ENCODE results near the gene CHD3.

Gene CHD3

DNA sequence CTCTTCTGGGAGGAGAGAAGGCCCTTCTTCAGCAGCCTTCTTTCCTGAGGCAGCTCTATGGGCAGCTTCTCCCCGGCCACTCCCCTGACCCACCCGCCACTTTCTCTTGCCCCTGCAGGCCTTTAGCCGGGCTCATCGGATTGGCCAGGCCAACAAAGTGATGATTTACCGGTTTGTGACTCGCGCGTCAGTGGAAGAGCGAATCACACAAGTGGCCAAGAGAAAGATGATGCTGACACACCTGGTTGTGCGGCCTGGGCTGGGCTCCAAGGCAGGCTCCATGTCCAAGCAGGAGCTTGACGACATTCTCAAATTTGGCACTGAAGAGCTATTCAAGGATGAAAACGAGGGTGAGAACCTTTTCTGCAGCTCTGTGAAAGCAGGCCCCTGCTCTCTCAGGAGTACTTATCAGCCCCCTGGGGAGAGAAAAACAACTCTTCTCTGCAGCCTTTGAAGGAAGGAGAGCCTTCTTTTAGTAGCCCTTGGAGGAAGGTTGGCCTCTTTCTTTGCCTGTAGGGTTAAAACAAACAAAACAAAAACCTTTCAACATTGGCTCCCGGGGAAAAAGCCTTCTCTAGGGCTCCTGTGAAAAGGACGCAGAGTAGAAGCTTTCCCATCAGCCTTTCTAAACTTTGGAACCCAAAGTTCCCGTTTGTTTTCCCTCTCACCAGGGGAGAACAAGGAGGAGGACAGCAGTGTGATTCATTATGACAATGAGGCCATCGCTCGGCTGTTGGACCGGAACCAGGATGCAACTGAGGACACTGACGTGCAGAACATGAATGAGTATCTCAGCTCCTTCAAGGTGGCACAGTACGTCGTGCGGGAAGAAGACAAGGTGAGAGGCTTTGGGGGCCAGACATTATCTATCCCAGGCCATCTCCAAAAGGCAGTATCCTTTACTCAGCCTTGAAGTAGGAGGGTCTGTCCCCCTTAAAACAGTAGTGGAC, 14.8 kb downstream of the CHD3 start:
- DNase-seq, result no peak

DNA sequence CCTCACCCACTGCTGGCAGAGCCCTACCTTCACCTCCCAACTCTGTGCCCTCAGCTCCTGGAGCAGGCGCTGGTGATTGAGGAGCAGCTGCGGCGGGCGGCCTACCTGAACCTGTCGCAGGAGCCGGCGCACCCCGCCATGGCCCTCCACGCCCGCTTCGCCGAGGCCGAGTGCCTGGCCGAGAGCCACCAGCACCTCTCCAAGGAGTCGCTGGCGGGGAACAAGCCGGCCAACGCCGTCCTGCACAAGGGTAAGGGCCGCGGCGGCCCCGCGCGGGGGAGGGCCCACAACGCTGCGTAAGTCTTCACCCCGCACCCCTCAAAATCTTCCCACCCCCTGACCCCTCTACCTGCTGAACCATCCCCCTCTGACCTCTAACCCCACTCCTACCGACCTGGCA, 20.5 kb downstream of the CHD3 start:
- no peak for DNase-seq

DNA sequence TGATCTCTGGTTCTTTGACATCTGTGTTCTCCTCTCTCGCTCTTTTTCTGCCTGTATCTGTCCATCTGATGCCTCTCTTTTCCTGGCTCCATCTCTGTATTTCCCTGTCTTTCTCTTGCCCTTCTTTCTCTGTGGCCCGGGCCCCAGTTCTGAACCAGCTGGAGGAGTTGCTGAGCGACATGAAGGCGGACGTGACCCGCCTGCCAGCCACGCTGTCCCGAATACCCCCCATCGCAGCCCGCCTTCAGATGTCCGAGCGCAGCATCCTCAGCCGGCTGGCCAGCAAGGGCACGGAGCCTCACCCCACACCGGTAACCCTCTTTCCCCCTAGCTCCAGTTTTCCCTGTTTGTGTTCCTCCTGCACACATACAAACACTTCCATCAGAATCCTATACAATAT, 21.7 kb downstream of the CHD3 start:
- no peak for DNase-seq

DNA sequence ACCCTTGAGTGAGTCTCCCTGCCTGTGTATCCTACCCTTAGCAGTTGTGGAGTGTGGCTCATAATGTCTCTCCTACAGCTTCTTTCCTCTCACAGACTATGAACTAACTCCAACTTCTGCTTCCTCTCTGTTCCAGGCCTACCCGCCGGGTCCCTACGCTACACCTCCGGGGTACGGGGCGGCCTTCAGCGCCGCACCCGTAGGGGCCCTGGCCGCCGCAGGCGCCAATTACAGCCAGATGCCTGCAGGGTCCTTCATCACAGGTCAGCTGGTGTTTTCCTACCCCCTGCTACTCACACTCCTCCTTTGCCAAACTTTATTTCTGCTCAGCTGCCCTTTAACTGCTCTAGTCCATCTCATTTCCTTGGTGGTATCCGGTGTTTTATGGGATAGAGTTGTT, 22.1 kb downstream of the CHD3 start:
- no peak for DNase-seq

DNA sequence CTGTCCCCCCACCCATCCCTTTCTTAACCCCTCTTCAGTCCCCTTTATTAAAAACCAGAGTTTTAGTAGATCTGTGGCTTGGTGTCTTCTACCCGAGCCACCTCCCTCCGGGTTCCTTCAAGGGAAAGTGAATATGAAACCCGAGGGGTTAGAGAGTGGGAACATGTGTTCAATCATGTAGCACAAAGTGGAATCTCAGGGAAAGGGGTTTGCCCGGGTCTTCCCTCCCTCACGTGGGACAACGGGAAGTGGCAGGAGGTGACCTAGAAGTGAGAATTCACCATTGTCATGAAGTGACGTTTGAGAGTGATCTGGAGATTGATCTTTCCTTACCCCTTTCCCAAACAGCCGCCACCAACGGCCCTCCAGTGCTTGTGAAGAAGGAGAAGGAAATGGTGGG, 22.5 kb downstream of the CHD3 start:
- DNase-seq, result no peak

DNA sequence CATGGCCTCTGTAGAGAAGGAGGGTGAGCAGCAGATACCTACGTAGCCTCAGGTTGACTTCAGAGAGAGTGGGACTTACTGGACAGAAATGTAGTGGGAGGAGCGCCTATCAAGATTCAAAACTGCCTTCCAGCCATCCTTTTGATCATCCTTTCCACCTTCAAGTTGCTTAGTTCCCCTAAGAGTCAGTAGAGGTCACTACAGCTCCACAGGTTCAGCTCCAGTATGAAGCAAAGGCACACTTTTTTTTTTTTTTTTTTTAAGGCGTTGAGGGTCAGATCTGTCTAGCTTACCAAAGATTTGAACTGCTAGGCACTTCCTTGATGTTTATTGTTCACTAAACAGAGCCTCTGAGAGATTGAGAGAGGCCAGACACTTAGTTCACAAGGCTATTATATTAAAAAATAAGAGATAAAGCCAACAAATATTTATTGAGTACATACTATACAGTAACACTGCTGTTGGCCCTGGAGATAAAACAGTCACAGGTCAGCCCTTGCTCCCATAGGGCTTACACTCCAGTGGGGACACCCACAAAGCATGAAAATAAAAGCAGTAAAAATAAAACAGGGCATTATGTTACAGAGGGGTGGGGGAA, 24.4 kb downstream of the CHD3 start:
- peak; percentile 79 for DNase-seq

DNA sequence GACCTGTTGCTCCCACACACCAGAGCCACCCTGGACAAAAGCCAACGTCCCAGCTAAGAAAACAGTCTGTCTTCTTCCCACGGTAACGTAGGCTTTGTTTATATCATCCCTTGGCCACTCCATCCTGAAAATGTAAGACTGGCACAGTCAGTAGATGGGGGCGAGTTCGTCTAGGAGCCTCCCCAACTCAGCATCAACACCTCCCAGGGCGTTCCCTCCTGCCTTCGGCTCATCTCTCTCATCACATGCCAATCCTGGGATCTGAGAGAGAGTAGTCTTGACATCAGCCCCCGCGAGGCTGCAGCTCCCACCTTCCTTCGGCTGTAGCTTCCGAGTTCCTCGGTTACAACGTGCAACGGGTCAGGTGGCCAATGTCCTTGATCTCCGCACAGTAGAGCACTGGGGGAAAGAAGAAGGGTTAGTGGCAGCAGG, 26.6 kb downstream of the CHD3 start:
- DNase-seq, result no peak

DNA sequence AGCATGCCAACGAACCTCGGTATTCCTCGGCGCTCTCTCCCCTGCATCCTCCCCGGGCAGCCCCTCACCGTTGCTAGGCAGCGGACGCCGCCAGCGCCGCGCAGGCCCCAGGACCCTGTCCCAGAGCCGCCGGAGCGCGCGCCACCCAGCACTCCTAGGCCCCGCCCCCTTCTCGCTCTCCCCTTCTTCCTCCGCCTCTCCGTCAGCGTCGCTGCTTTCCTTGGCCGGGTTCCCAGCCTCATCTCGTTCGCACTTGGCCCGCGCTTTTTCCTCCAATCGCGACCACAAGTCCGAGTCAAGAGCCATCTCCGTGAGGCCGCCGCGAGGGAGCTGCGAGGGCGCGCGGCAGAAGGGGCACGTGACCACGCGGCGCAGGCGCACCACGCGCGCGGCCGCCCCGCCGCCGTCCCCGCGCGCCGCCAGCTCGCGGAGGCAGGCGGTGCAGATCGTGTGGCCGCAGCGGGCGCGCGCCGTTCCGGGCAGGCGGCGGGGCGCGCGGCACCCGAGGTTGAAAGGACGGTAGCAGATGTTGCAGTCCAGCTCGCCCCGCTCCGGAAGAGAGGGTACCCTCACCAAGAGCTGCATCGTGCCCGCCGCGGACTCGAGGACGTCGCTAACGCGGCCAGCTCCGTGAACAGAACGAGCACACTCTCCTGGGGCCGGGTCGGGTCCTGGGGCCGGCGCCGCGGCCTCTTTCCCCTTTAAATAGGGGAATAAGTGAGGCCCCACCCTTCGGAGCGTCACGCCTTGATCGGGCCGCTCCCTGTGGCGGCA, 27.2 kb downstream of the CHD3 start, which contains the start of gene RNF227:
Gene RNF227 (minus strand): TSS at position 679 of the 774 bp plus-strand sequence. CDS start 94 bp downstream, at position 585.
- DNase-seq, result peak; percentile 89

DNA sequence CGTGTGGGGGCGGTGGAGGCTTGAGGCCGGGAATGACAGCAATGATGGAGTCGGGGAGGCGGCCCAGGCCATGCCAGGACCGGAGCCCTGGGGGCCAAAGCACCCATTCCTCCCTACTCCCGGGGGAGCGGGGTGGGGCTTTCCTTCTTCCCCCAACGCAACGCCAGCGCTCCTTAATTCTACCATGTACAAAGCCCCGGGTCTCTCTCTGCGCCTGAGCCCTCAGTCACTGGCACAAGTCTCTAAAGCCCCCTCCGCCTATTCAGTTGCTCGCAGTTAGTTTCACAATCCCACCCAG, 27.7 kb downstream of the CHD3 start:
- DNase-seq, result no peak

DNA sequence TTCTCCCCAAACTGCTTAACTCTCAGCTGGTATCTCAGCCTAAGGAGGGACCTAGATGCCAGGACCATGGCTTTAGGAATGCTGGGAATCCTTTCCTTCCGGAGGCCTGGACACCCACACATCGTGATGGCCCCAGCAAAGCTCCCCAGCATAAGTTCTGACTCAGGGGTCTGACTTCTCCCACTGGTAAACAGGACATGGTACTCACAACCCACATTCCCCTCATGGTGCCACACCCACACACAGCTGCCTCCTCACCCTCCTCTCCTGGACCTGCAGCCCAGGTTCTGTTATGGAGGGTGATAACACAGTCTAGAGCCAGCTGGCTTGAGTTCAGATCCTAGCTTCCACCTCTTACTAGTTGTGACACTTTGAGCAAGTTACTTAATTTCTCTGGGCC, 28.2 kb downstream of the CHD3 start:
- no peak for DNase-seq

DNA sequence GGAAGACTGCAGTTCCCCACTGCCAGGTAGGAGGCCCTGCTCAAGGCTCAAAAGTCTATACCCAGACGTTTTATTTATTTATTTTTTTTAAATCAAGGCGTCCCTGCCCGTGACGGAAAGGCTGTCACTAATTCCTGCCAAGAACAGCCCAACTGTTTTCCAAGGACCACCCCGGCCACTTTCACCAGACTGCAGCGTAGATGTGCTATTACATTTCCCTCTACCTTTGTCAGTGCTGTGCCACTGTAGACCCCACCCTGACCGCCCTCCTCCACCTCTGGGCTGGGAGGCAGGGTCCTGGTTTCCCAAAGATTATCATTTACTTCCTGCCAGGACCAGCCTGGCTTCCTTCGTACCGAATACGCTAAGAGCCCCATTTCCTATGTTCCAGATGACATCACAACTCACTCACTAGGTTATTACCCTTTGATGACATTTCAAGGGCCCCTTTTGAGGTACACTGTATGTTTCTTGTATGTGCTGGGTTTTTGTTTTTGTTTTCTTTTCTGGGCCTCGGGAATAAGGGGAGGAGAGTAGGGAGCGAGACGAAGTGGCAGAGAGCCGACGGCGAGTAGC, 33.8 kb downstream of the CHD3 start:
- DNase-seq, result no peak

DNA sequence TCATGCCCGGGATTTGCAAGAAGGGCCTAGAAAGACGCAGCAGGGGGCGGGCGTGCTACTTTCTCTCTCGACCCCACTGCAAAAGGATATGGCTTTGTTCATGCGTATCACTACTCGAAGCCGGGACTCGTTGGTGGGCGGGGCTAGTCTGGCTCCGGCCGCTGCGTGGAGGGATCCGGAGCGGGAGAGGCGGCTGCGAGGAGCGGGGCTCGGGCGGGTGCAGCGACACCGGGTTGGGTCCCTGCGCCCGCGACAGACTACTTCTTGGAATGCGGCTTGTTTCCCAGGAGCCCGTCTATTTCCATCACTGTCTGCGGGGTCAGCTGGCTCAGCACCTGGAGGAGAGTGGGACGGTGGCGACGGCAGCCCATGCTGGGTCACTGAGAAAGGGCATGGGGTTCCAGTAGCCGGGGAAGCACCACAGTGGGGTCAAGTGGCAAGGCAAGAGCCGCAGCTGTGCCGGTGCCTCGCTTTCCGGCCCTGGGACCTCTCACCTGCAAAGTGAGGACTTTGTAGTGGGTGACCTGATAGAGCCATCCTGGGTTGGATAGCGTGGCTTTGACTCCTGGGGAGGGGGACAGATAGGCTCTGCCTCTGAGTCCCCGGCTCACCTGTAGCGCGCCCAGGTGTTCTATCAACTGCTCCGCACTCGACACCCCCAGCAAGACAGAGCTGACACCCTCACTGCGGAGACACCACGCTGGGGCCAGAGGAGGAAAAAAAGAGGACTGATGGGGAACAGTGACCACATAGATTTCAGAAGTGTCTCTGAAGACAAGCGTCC, 34.4 kb downstream of the CHD3 start:
- DNase-seq, result peak; percentile 71

DNA sequence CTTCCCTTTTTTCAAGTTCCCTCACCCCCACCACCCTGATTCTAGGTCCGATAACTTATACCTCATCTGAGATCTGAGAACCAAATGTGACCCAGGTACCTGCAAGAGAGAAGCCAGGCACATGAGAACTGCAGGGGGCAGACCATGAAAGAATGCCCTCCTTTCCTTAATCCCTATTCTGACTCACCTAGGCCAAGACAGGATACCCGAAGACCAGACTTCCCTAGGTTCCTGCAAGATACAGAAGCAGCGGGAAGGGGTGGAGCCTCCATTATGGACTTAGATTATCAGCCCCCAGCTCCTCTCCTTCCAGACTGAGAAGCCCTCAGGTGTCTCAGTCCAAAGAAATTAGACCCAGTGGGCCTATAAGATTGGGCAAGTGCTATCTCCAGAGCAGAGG, 39.0 kb downstream of the CHD3 start:
- DNase-seq, result no peak

DNA sequence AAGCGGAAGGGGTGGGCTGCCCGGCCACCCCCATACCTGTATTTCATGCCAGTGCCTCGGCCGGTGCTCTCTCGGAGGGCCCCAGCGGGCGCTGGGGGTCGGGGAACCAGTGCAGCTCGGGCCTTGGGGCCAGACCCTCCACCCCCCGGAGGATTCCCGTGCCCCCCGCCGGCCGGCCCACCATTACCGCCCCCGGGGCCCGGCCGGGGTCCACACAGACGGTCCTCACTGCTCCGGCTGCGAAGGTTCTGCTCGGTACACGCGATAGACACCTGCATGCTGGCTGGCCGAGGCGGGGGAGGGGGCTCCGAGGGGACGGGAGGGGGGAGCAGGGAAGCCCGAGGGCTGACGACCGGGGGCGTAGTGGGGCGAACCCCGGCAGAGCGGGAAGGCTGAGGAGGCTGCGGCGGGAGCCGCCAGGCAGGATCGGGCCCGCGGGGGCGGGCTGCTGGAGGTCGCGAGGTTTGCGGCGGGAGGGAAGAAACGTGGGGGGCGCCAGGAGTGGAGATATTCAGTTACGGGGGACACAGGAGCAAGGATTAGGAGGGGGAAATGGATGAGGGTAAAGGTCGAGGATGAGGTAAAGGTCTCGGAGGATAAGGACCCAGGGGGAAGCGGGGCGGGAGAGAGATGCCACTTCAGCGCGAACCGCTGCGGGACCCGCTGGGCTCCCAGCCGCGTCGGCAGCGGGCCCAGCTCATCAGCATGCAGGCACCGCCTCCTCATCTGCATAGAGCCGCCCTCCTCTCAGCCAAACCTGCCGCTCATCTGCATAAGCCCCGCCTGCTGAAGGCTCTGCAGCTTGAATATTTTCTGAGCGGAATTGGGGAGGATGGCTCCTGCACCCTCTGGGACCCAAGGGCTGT, 40.8 kb downstream of the CHD3 start, which contains the start of gene KCNAB3:
Gene KCNAB3 (minus strand): TSS at position 699 of the 866 bp plus-strand sequence. CDS start 421 bp downstream, at position 278.
- peak; percentile 56 for DNase-seq

DNA sequence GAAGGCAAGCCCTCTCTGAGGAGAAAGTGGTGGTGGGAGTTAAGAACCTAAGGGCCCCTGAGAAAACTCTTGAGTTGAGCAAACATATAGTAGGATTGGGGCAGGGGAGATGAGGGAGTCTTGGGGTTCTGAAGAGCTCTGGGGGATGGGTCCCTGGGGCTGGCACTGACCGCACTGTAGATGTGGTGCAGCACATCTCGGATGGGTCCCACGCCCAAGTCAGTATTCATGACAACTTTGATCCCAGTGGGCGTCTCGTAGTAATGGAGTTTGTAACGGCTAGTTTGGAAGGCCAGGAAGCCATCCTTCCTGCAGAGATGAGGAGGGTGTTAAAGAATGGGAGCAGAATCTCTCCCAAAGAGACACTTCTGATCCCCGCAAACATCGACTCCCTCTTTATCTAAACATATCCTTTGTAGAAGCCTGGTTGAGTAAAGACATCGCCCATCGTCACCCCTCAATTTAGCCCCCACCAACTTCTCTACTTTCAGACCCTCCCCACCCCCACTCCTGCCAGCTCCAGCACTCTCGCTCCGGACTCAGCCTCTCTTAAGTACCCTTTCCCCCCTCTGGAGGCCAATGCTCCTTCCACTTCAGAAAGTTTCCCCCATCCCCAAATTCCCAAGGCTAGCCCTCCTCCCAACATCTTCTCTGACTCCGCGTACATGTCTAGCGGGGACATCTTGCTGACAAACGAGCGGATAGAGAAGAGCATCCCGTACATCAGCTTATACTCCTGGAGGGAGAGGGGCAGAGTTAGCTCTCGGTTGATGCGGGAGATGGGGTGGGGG, 42.4 kb downstream of the CHD3 start:
- DNase-seq, result no peak

DNA sequence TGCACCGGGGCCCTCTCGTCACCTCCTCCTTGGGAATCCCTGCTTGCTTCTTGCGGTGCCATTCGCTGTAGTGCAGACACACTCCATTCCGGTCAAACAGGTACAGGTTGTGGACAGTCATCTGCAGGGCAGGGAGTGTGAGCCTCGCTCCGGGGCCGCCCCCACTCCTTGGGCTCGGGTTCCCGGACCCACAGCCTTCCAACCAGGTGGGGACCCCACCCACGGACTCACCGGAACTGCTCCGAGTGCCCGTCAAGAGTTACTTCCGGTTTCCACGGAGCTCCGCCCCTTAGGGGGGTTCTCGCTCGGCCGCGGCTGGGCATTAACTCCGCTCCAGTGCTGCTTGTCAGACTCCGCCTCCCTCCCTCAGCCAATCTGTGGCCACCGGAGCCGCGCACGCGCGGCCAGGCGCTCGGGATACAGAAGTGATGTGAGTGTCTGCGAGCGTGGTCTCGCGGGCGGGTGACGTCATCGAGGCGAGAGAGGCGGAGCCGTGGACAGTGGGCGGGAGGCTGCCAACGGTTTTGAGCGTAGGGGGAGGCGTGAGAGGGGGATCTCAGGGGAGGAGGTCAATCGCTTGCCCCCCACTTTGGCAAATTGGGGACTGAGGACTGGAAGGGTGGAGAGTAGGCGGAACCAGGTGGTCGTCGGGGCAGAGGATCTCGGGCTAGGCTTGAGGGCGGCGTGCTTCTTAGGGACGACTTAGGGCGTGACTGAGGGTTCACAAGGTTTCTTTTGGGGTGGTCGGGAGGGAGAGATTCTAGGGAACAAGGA, 43.3 kb downstream of the CHD3 start, which contains the start of the genes CNTROB and TRAPPC1:
Gene CNTROB (plus strand): TSS at position 498 of the 774 bp plus-strand sequence. CDS start 874 bp downstream, outside the sequence.
Gene TRAPPC1 (minus strand): TSS at position 238 of the 774 bp plus-strand sequence. CDS start 117 bp downstream, at position 121.
- DNase-seq, result peak; percentile 100

DNA sequence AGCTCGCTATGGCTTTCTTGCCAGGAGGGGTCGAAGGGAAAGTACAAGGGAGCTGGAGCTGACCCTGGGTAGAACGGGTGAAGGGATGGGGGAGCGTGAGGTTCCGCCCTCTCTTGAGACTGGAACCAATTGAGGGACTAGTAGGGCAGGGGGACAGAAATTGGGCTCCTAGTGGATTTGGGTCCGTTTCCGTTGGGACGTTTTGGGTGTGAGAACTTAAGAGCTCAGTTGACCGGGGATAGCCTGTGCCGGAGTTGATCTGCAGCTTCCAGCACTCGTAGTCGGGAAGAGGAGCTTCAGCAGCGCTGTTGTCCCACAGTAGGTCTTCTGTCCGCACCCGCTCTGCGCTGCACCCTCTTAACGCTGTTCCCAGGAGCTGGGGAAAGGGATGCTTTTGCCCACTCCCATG, 43.9 kb downstream of the CHD3 start:
- peak; percentile 38 for DNase-seq

DNA sequence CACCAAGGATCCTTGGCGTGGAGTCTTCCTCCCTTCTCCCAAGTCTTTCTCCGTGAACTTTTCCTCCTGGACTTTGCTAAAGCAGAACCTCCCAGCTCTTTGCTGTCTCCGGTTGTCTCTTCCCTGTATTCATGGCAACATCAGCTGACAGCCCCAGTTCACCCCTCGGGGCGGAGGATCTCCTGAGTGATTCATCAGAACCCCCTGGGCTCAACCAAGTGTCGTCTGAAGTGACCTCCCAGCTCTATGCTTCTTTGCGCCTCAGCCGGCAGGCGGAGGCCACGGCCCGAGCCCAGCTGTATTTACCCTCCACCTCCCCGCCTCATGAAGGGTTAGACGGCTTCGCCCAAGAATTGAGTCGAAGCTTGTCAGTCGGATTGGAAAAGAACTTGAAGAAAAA, 44.4 kb downstream of the CHD3 start:
- DNase-seq, result peak; percentile 45

DNA sequence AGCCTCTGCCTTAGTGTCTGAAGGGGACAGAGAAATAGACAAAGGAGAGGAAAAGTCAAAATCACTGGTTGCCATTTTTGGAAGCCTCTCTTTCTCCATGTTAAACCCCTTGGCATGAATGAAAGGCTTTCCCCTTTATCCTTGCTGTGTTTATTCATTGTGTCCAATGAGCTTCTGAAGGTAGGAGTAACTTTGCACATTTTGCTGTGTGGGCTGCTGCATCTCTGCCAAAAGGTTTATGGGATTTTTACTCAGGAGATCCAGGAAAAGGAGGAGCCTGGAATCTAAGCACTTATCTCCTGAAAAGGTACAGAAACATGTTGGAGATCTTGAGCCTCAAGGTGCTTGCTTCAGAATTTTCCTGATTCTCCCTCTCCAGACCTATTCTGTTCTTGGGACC, 47.3 kb downstream of the CHD3 start:
- no peak for DNase-seq
